ENCODE results near the gene A2M.

The A2M gene

DNA sequence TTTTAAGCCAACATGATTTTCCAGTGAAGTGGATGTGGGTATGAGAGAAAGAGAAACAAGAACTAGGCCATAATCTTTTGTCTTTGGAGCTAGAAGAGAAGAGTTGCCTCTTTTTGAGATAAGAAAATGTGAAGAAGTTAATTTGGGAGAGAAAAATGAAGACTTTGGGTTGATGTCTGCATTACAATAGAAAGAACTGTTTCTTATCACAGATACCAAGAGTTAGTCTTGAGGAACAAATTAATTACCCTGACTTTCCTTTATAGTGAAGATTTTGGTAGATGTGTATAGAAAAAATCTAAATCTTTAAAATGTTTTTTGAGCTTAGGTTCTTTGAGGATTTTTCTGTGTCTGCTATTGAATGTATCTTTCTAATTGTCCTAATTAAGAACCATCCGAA lies 4.2 kb downstream of the A2M start:
- Mint-ChIP-seq H3K27ac (peak overlapping the region; percentile 15), H3K9me3 (peaks cover 8% of the 10 kb centered on the region), H3K36me3 (ENCODE audit: low read depth) (peaks cover 57% of the 10 kb centered on the region), H3K4me3 (no peak overlapping the region), H3K27me3 (no peaks in the 10 kb centered on the region), H3K4me1 (ENCODE audit: low read depth) (peaks cover 39% of the 10 kb centered on the region)
- intact Hi-C loops (cut with micrococcal nuclease), result no loop called here

DNA sequence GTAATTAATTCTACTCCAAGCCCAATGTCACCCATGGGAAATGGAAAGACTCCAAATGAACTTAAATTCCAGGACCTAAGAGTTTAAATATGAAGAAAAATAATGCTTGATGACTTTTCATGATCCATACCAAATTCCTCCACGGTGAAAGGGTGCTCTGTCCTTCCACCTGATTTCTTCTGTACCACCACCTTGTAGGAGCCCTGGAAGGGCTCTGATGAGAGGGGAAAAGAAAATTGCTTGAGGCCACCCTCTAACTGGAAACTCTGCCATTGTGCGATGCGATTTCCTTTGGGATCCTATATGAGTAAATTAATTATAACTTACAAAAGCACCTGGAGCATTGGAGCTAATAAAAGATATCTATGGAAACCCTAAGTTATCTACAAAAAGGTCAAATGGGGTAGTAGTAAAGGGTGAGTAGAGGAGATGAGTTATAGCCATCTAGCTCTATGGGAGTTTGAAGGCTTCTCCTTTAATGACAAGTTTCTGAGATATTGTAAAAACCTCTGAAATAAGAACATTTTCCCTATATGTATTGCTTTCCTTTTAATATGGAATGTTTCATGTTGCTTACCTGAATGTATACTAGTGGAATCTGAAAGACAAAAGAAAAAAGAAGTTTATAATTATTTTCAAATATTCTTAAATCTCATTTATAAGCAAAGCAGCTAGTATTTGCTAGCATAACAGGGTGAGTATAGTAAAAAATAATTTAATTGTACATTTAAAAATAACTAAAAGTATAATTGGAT lies 5.8 kb downstream of the A2M start:
- Mint-ChIP-seq H3K27me3 (no peaks in the 10 kb centered on the region), H3K4me3 (no peak overlapping the region), H3K9me3 (peaks cover 8% of the 10 kb centered on the region), H3K27ac (no peak overlapping the region), H3K4me1 (ENCODE audit: low read depth) (peaks cover 23% of the 10 kb centered on the region), H3K36me3 (ENCODE audit: low read depth) (peaks cover 62% of the 10 kb centered on the region)
- intact Hi-C loops (cut with micrococcal nuclease), result no loop called here

DNA sequence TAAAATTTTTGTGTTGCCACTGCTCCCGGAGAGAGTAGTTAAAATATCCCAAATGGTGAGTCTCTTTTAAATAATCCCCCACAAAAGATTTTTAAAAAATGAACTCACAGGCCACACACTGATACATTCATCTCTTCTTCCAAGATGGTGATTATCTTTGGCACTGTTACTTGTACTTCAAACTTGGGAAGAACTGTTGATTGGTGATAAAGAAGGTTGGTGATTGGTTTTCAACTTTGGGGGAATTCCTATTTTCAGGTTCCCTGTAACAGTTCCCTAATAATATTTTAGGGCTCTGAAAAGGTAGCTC lies 6.6 kb downstream of the A2M start:
- Mint-ChIP-seq H3K9me3 (peaks cover 8% of the 10 kb centered on the region), H3K27ac (no peak overlapping the region)
- intact Hi-C loops (cut with micrococcal nuclease), result no loop called here

DNA sequence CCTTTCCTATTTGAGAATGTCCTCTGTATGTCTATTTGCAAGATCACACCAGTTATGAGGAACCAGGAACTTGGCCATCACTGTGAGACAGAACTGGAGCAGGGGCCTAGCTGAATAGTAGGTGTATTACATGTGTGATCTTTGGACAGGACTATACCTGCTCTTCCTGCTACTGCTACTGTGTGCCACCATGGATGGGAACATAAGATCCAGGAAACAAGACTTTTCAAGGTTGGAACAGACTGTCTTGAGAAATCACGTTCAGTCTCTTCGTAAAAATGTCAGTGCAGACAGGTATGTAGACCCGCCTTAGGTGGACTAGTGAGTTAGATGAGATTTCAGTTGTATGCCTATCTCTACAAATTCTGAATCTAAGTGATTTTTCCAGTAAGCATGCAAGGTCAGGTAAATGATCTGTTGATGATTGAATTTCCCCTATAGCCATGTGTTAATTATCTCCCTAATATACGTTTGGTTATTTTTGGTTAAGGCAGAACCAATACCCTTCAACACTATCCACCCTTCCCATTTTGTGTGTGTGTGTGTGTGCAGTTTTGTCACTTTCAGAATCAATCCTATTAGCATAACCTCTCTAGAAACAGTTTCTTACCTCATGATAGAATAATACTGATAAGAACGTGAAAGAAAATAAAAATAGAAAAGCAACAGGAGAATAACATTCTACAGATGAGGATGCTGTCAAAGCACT lies 7.1 kb downstream of the A2M start:
- Mint-ChIP-seq H3K4me3 (no peak overlapping the region), H3K36me3 (ENCODE audit: low read depth) (peaks cover 65% of the 10 kb centered on the region), H3K4me1 (ENCODE audit: low read depth) (peaks cover 26% of the 10 kb centered on the region), H3K27ac (no peak overlapping the region), H3K27me3 (no peaks in the 10 kb centered on the region), H3K9me3 (peaks cover 8% of the 10 kb centered on the region)
- intact Hi-C loops (cut with micrococcal nuclease), result no loop called here

More for the DNA sequence above, 6.6 kb downstream of the A2M start:
- Mint-ChIP-seq H3K4me1 (ENCODE audit: low read depth) (peaks cover 22% of the 10 kb centered on the region), H3K36me3 (ENCODE audit: low read depth) (peaks cover 62% of the 10 kb centered on the region), H3K27me3 (no peaks in the 10 kb centered on the region), H3K4me3 (no peak overlapping the region)

DNA sequence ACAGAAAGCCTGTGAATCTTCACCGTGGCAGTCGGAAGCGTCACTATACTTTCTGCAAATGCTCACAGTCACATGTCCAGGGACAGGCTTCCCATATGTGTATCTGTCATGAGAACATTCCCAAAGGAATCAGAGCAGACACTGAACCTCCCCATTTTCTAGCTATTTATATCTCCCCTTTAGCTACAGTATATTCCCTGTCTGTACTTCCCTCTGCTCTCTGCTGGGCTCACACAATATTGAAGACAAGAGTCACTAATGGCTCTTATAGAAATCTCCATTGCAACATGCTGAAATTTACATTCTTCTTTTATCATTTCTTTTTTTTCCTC lies 8.2 kb downstream of the A2M start:
- intact Hi-C loops (cut with micrococcal nuclease), result no loop called here
- H3K27ac Mint-ChIP-seq, result no peak overlapping the region
- peaks cover 60% of the 10 kb centered on the region for H3K36me3 Mint-ChIP-seq (ENCODE audit: low read depth)
- peaks cover 4% of the 10 kb centered on the region for H3K9me3 Mint-ChIP-seq
- peaks cover 21% of the 10 kb centered on the region for H3K4me1 Mint-ChIP-seq (ENCODE audit: low read depth)
- H3K4me3 Mint-ChIP-seq, result no peak overlapping the region
- H3K27me3 Mint-ChIP-seq, result no peaks in the 10 kb centered on the region

DNA sequence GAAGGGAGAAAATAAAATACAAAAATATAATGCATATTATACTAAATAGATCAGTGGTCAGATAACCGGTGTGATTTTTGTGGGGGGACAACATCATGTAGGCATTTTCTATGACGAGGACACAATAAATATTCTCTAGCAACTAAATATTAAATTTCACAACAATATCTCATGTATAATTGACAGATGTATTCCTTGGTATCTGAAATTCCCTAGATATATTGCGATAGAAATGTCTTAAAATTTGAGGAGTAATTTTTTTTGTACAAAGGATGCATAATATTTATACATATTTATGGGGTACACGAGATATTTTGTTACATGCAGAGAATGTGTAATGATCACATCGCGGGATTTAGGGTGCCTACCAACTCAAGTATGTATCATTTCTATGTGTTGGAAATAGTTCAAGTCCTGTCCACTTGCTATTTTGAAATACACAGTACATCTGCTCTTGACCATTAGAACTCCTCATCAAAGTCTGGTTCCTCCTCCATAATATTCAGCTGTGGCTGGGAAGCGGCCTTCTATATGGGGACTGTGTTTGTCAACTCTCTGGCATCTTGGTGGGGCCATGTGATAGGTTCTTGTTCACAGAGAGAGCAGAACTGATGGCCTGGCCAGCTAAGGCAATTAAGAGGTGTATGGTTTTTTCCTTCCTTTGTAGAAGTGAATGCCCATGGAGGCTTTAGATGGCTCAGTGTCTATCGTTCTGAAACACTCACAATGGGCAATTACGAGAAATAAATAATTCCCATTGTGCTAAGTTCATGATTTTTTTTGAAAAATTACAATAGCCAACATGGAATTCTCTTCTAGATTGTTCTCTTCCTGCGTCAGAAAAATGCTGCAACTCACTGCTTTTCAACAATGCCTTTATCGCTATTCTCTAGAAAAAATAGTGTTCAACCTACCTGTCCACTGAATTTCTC lies 8.8 kb downstream of the A2M start:
- intact Hi-C loops (cut with micrococcal nuclease), result no loop called here
- Mint-ChIP-seq H3K4me3 (no peak overlapping the region), H3K27me3 (no peaks in the 10 kb centered on the region), H3K4me1 (ENCODE audit: low read depth) (peaks cover 15% of the 10 kb centered on the region), H3K9me3 (no peaks in the 10 kb centered on the region), H3K27ac (no peak overlapping the region), H3K36me3 (ENCODE audit: low read depth) (peaks cover 54% of the 10 kb centered on the region)

DNA sequence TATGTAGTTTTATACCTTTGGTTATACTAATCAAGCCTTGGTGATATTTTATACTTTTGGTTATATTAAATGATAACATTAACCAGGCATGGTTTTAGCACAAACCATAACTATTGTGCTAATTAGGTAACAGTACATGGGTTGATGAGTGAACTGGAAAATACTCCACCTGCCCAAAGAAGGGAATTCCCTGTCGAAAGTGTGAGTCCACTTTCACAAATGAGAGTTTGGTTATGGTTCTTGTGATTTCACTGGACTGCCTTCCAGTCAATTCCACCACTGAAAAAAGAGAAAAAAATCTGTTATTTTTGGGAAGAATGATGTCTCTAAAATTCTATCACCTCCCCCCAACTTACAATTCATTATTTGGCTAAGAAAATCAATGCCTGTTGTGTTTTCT lies 9.7 kb downstream of the A2M start:
- H3K27me3 Mint-ChIP-seq, result no peaks in the 10 kb centered on the region
- H3K4me1 Mint-ChIP-seq (ENCODE audit: low read depth), result peaks cover 9% of the 10 kb centered on the region
- peaks cover 50% of the 10 kb centered on the region for H3K36me3 Mint-ChIP-seq (ENCODE audit: low read depth)
- no peak overlapping the region for H3K27ac Mint-ChIP-seq
- intact Hi-C loops (cut with micrococcal nuclease), result no loop called here
- no peaks in the 10 kb centered on the region for H3K9me3 Mint-ChIP-seq
- H3K4me3 Mint-ChIP-seq, result no peak overlapping the region

DNA sequence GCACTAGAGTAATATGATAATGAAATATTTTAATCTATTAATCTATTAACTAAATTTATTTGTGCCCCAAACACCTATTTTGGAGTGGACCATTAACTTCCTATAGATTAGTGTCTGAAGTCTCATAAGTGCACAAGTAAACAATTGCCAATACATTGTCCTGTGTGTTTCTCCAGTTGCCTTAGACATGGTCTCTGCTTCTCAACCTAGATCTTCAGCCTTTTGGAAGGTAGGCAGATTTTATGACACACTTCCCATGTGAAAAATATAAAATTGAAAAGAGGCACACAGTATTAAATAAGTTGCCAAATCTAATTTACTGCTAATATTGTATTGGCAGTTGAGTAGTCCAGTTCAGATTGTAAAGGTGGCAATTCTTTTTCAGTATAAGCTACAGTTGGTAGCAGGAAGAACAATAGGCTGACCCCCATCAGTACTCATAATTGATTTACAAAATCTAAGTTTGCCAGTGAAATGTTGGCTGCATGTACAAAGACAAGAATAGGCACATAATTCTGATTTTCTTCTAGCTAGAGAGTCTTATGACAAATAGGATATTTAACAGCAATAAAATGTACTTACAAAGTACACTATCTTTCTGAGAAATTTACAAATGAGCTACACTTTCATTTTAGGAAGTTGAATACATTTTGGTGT lies 10.8 kb downstream of the A2M start:
- no peak overlapping the region for H3K27ac Mint-ChIP-seq
- H3K9me3 Mint-ChIP-seq, result no peaks in the 10 kb centered on the region
- peaks cover 52% of the 10 kb centered on the region for H3K36me3 Mint-ChIP-seq (ENCODE audit: low read depth)
- no peaks in the 10 kb centered on the region for H3K27me3 Mint-ChIP-seq
- H3K4me3 Mint-ChIP-seq, result no peak overlapping the region
- intact Hi-C loops (cut with micrococcal nuclease), result no loop called here
- H3K4me1 Mint-ChIP-seq (ENCODE audit: low read depth), result peaks cover 8% of the 10 kb centered on the region

DNA sequence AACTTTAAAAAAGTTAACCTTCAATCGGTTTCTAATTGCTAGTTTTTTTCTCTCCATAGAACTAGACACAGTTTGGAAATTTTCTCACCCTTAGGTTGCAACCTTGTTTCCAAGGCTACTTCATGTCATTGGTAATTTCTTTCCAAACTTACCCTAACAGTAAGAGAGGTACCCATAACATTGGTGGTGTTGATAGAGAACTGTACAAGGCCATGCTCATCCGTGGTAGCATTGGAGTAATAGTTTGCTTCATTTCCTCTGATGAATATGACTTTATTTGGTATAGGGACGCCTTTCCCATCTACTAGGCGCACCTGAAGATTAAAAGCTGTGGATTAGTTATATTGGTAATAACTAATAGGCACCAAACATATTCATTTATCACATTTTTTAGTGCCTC lies 11.6 kb downstream of the A2M start:
- Mint-ChIP-seq H3K36me3 (ENCODE audit: low read depth) (peaks cover 50% of the 10 kb centered on the region), H3K4me3 (no peak overlapping the region), H3K27me3 (no peaks in the 10 kb centered on the region), H3K9me3 (no peaks in the 10 kb centered on the region), H3K4me1 (ENCODE audit: low read depth) (peaks cover 8% of the 10 kb centered on the region), H3K27ac (no peak overlapping the region)
- intact Hi-C loops (cut with micrococcal nuclease), result no loop called here

DNA sequence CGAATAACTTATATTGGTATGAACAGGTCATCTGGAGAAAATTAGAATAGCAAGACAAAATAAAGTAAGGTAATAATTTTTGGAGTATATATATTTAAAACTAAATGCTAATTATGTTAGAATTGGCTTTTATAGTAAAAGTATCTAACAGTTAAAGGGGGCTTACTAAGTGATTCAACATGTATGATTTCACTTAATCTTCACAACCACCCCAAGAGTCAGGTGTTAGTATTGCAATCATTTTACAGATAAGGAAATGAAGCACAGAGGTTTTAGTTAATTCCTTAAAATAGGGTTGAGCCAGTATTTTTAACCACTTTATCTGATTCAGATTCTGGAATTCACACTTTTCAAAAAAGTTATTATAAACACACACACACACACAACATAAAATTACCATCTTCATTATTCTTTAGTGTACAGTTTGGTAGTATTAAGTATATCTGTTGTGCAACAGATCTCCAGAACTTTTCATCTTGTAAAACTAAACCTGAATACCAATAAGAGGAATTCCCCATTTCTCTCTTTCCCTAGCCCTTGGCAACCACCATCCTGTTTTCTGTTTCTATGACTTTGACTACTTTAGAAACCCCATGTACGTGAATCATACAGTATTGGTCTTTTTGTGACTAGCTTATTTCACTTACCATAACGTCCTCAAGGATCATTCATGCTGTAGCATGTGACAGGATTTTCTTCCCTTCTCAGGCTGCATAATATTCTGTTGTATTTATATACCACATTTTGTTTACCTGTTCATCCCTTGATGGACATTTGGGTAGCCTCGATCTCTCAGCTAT lies 12.5 kb downstream of the A2M start:
- peaks cover 8% of the 10 kb centered on the region for H3K4me1 Mint-ChIP-seq (ENCODE audit: low read depth)
- no peaks in the 10 kb centered on the region for H3K27me3 Mint-ChIP-seq
- peaks cover 50% of the 10 kb centered on the region for H3K36me3 Mint-ChIP-seq (ENCODE audit: low read depth)
- H3K4me3 Mint-ChIP-seq, result no peak overlapping the region
- no peaks in the 10 kb centered on the region for H3K9me3 Mint-ChIP-seq
- intact Hi-C loops (cut with micrococcal nuclease), result no loop called here
- no peak overlapping the region for H3K27ac Mint-ChIP-seq

DNA sequence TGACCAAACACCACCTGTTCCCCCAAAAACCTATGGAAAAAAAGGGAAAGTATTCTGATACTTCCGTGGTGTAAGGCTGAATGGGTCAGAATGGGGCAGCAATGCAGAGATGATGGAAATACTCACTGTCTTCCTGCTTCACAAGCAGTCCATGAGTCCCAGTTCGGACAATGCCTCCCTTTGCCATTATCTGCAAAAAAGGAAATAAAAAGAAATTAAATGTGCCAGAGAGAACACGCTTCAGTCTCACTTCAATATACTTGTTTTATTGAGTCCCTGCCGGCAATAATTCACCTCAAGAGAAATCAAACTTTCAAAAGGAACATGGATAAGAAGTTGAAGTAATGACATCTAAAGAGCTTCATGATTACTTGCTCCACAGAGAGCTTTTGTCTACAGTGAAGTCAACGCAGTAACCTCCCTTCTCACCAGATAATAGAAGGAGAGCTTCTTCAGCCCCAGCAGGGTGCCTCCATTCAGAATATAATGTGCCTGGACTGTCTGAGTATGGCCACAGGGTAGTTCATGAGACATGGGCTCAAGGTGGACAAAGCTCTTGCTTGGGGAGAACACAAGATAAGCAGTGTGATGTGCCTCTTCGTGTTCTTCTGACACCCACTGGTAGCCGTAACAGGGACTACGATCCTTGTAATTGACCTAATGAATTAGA lies 14.6 kb downstream of the A2M start:
- H3K4me1 Mint-ChIP-seq (ENCODE audit: low read depth), result peaks cover 15% of the 10 kb centered on the region
- H3K27ac Mint-ChIP-seq, result no peak overlapping the region
- intact Hi-C loops (cut with micrococcal nuclease), result no loop called here
- peaks cover 47% of the 10 kb centered on the region for H3K36me3 Mint-ChIP-seq (ENCODE audit: low read depth)
- no peaks in the 10 kb centered on the region for H3K27me3 Mint-ChIP-seq
- H3K9me3 Mint-ChIP-seq, result no peaks in the 10 kb centered on the region
- H3K4me3 Mint-ChIP-seq, result no peak overlapping the region

DNA sequence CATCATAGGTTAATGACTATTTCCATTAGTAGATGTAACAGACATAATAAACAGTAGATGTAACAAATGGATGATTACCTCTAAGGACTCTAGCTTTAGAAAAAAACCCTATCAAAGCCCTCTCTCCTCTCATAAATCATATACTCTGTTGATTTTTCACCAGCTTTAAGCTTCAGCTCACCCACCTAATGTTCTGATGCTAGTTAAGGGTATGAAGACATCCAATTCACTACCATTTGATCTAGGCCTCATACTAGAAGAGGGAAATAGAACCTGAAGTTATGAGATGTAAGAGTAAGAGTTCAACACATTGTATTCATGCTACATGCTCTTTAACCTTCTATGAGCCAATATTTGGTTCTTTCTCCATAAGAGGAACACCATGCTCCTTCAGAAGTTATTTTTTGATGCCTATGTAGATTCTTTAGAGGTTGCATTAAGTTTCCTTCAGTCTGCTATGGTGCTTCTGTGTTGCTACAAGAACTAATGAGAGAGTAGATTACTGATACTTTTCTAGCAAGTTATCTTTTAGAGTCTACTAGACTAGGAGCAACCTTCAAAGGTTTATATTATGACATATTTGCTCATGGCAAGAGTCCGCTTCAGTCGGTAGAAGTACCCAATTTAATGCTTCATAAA lies 16.0 kb downstream of the A2M start:
- Mint-ChIP-seq H3K4me1 (ENCODE audit: low read depth) (peaks cover 15% of the 10 kb centered on the region), H3K36me3 (ENCODE audit: low read depth) (peaks cover 48% of the 10 kb centered on the region), H3K27me3 (no peaks in the 10 kb centered on the region), H3K4me3 (no peak overlapping the region), H3K9me3 (no peaks in the 10 kb centered on the region), H3K27ac (no peak overlapping the region)
- intact Hi-C loops (cut with micrococcal nuclease), result no loop called here

Data from dendritic cell treated with granulocyte-macrophage colony-stimulating factor and Interleukin-4, amounts not matched to agents 40 ng/mL and 50 ng/mL, for 4 days (primary cell).